Liver (tissue), 9 donors: ENCODE results near the gene LPAR1. TPM values are rescaled to one million over a fixed set of nuclear protein-coding genes. Genes with fewer than 3 reads are reported as not detected.

Experiments used
- DNase-seq: peaks from one replicate; pipeline ENCODE4 v3.0.0-alpha.2; 2017; ENCODE audit warnings: low spot score
- H3K27ac ChIP-seq, 2 donors: one replicate each; pipeline ENCODE4 v1.7.0; 2013; ENCODE audit warnings: inconsistent platforms in 2 of 2, low read length in 2 of 2, control low read depth in 1 of 2, low read depth in 1 of 2, mild to moderate bottlenecking in 1 of 2
- H3K27me3 ChIP-seq, 4 donors: one replicate each; pipeline versions ENCODE4 v1.6.1 to v1.7.0; 2013; ENCODE audit warnings: low read length in 3 of 4, inconsistent platforms in 1 of 4, mild to moderate bottlenecking in 1 of 4, moderate library complexity in 1 of 4; ENCODE audit not compliant: control insufficient read depth in 4 of 4, insufficient read depth in 4 of 4
- H3K36me3 ChIP-seq, 4 donors: one replicate each; pipeline versions ENCODE4 v1.6.1 to v1.7.0; 2013; ENCODE audit warnings: low read length in 3 of 4, mild to moderate bottlenecking in 3 of 4, low read depth in 1 of 4, moderate library complexity in 1 of 4; ENCODE audit not compliant: control insufficient read depth in 4 of 4, insufficient read depth in 3 of 4
- H3K4me1 ChIP-seq, 4 donors: one replicate each; pipeline versions ENCODE4 v1.6.1 to v1.7.0; 2013; ENCODE audit warnings: low read length in 3 of 4, mild to moderate bottlenecking in 3 of 4, moderate library complexity in 1 of 4; ENCODE audit not compliant: control insufficient read depth in 4 of 4, insufficient read depth in 4 of 4
- H3K4me3 ChIP-seq, 3 donors: one replicate each; pipeline versions ENCODE4 v1.6.1 to v1.7.0; 2013; ENCODE audit warnings: low read length in 3 of 3, control low read depth in 1 of 3, low read depth in 1 of 3, mild to moderate bottlenecking in 1 of 3
- H3K9ac ChIP-seq, 2 donors: one replicate each; pipeline ENCODE4 v1.7.0; 2013; ENCODE audit warnings: low read length in 2 of 2, mild to moderate bottlenecking in 2 of 2, moderate library complexity in 2 of 2, control low read depth in 1 of 2, low read depth in 1 of 2
- H3K9me3 ChIP-seq, 4 donors: one replicate each; pipeline versions ENCODE4 v1.6.1 to v1.7.0; 2013; ENCODE audit warnings: low read length in 3 of 4; ENCODE audit not compliant: control insufficient read depth in 4 of 4
- CTCF ChIP-seq: fragments of 150-350 bp; IDR thresholded peaks from 2 replicates; pipeline ENCODE4 v1.5.1; 2017; ENCODE audit warnings: improper control_type of control experiment, low read depth, low read length; ENCODE audit not compliant: missing input control
- EGR1 ChIP-seq, 2 donors: IDR thresholded peaks; 2 replicates each; pipeline ENCODE4 v1.6.1; 2016 to 2018; ENCODE audit warnings: antibody characterized with exemption in 2 of 2, low read depth in 2 of 2
- FOXA1 ChIP-seq: IDR thresholded peaks from 2 replicates; pipeline ENCODE4 v1.6.1; 2016; ENCODE audit warnings: antibody characterized with exemption
- FOXA2 ChIP-seq: IDR thresholded peaks from 2 replicates; pipeline ENCODE4 v1.6.1; 2016; ENCODE audit warnings: antibody characterized with exemption
- GABPA ChIP-seq, 2 donors: IDR thresholded peaks in 1 of 2; conservative IDR thresholded peaks in 1 of 2; 2 replicates each; pipeline ENCODE4 v1.6.1; 2016; ENCODE audit warnings: antibody characterized with exemption in 2 of 2, mild to moderate bottlenecking in 1 of 2, moderate library complexity in 1 of 2
- RXRA ChIP-seq, 2 donors: IDR thresholded peaks; 2 replicates each; pipeline ENCODE4 v1.6.1; 2017 to 2018; ENCODE audit warnings: antibody characterized with exemption in 2 of 2, mild to moderate bottlenecking in 1 of 2
- SP1 ChIP-seq: IDR thresholded peaks from 2 replicates; pipeline ENCODE4 v1.6.1; 2018; ENCODE audit warnings: antibody characterized with exemption, mild to moderate bottlenecking
- ZBTB33 ChIP-seq: IDR thresholded peaks from 2 replicates; pipeline ENCODE4 v1.6.1; 2016; ENCODE audit warnings: antibody characterized with exemption
- WGBS: extraction: QIAGEN DNeasy Blood & Tissue Kit; methylation state at CpG from one replicate; pipeline ENCODE4 v1.1.7; 2013; 5-methylcytosine and 5-hydroxymethylcytosine counted together
- polyA plus RNA-seq, 2 donors: library from polyadenylated mRNA; stranded (reverse) in 1 of 2; unstranded in 1 of 2; fragments of 200-250 nt in 1 of 2; fragments of >200 nt in 1 of 2; fragmentation: Nextera tagmentation in 1 of 2; extraction: Ambion mirVana in 1 of 2; gene quantifications; one replicate each; pipeline versions ENCODE4 v1.2.1 to v1.2.3, GENCODE V29; 2013 to 2015
- total RNA-seq, 2 donors: library from RNA; depleted of rRNA; stranded (reverse); fragments of >200 nt; gene quantifications; one replicate each; pipeline ENCODE4 v1.2.3, GENCODE V29; 2014
- donor health status: healthy.
- donor health status: healthy.
- donor health status: healthy.
- donor health status: healthy.
- donor health status: healthy.

Gene LPAR1
- total and polyA plus RNA-seq, 4 donors, result 0.51 to 3.6 (median 1.1) TPM

GRCh38 chr9:111063332-111063731, 25.1 kb upstream of the LPAR1 start:
- H3K27ac ChIP-seq, result no peak overlapping the region
- H3K36me3 ChIP-seq, result no peaks in the 10 kb centered on the region
- DNase-seq, result no peak
- no peak overlapping the region for H3K9ac ChIP-seq
- TF ChIP-seq GABPA (IDR thresholded peaks at IDR 0.05 in 1 of 2, conservative IDR thresholded peaks at IDR 0.05 in 1 of 2) (no peak), FOXA1 (no peak), SP1 (no peak), ZBTB33 (no peak)
- H3K4me1 ChIP-seq, result no peaks in the 10 kb centered on the region
- H3K9me3 ChIP-seq, result no peaks in the 10 kb centered on the region
- 86% methylated on average over 3 of the region's 3 CpGs for WGBS
- no peak overlapping the region for H3K4me3 ChIP-seq
- peaks cover 0 to 12% (median 5%) of the 10 kb centered on the region in 4 donors for H3K27me3 ChIP-seq

GRCh38 chr9:111058166-111058565, 19.9 kb upstream of the LPAR1 start:
- Histone ChIP-seq H3K27me3 (peaks cover 0 to 9% (median 3%) of the 10 kb centered on the region in 4 donors), H3K36me3 (no peaks in the 10 kb centered on the region), H3K9me3 (no peaks in the 10 kb centered on the region), H3K9ac (no peak overlapping the region), H3K4me1 (no peaks in the 10 kb centered on the region), H3K4me3 (no peak overlapping the region), H3K27ac (no peak overlapping the region)
- 73% methylated on average over 3 of the region's 3 CpGs for WGBS
- no peak for TF ChIP-seq EGR1 (IDR thresholded peaks at IDR 0.05; ENCODE audit: low read depth in 2 of 2)
- no peak for DNase-seq

- Histone ChIP-seq H3K9me3 (no peaks in the 10 kb centered on the region), H3K4me3 (no peak overlapping the region), H3K9ac (no peak overlapping the region), H3K27me3 (peaks cover 0 to 9% (median 1%) of the 10 kb centered on the region in 4 donors), H3K4me1 (no peaks in the 10 kb centered on the region), H3K27ac (no peak overlapping the region), H3K36me3 (no peaks in the 10 kb centered on the region)
- WGBS, result 70% methylated on average over 3 of the region's 3 CpGs
- TF ChIP-seq RXRA (IDR thresholded peaks at IDR 0.05) (no peak), EGR1 (IDR thresholded peaks at IDR 0.05; ENCODE audit: low read depth in 2 of 2) (no peak), GABPA (IDR thresholded peaks at IDR 0.05 in 1 of 2, conservative IDR thresholded peaks at IDR 0.05 in 1 of 2) (no peak), CTCF (no peak), ZBTB33 (no peak), FOXA1 (no peak), FOXA2 (no peak)
- DNase-seq, result no peak
Observed at GRCh38 chr9:111056538-111056937, 18.3 kb upstream of the LPAR1 start.
